ENCODE data around the gene HOXA5. TPM values are rescaled to one million over a fixed set of nuclear protein-coding genes. Genes with fewer than 3 reads are reported as not detected.

HOXA5 gene
- total RNA-seq, 1 donor from 2014 or later, result not detected

GRCh38 chr7:27173956-27174873, 30.7 kb upstream of the HOXA5 start, which contains the start of gene HOXA10:
HOXA10 (minus strand) TSS chr7:27174320; CDS start chr7:27174306, 14 bp downstream.
- Mint-ChIP-seq H3K27ac (ENCODE audit: unreplicated experiment) (no peak within 1 kb of the TSS), H3K27me3 (ENCODE audit: low read depth) (peaks cover 75% of the 10 kb centered on the region), H3K4me3 (ENCODE audit: unreplicated experiment) (peak within 1 kb of the TSS; percentile 35), H3K36me3 (ENCODE audit: low read depth) (peaks cover 8% of the 10 kb centered on the region), H3K4me1 (ENCODE audit: low read depth) (peaks cover 9% of the 10 kb centered on the region), H3K9me3 (ENCODE audit: low read depth) (no peaks in the 10 kb centered on the region)
- TF ChIP-seq CTCF (IDR thresholded peaks at IDR 0.05), result no peak
- peak; percentile 57 for DNase-seq (ENCODE audit: low spot score)

- Mint-ChIP-seq H3K9me3 (ENCODE audit: low read depth) (no peaks in the 10 kb centered on the region), H3K27ac (ENCODE audit: unreplicated experiment) (no peak overlapping the region), H3K27me3 (ENCODE audit: low read depth) (peaks cover 74% of the 10 kb centered on the region), H3K4me3 (ENCODE audit: unreplicated experiment) (no peak overlapping the region), H3K4me1 (ENCODE audit: low read depth) (peaks cover 11% of the 10 kb centered on the region), H3K36me3 (ENCODE audit: low read depth) (peaks cover 11% of the 10 kb centered on the region)
- no peak for TF ChIP-seq CTCF (IDR thresholded peaks at IDR 0.05)
- DNase-seq (ENCODE audit: low spot score), result peak; percentile 66
Measured at GRCh38 chr7:27173511-27173955, 30.1 kb upstream of the HOXA5 start.

- peak overlapping the region; percentile 35 for H3K4me3 Mint-ChIP-seq (ENCODE audit: unreplicated experiment)
Measured at GRCh38 chr7:27172823-27173510, 29.5 kb upstream of the HOXA5 start.

GRCh38 chr7:27172315-27172774, 28.9 kb upstream of the HOXA5 start:
- H3K27me3 Mint-ChIP-seq (ENCODE audit: low read depth), result peaks cover 74% of the 10 kb centered on the region
- H3K4me3 Mint-ChIP-seq (ENCODE audit: unreplicated experiment), result no peak overlapping the region

More at GRCh38 chr7:27172823-27173510, 29.5 kb upstream of the HOXA5 start:
- Mint-ChIP-seq H3K4me1 (ENCODE audit: low read depth) (peaks cover 11% of the 10 kb centered on the region), H3K36me3 (ENCODE audit: low read depth) (peaks cover 11% of the 10 kb centered on the region), H3K9me3 (ENCODE audit: low read depth) (no peaks in the 10 kb centered on the region), H3K27ac (ENCODE audit: unreplicated experiment) (no peak overlapping the region), H3K27me3 (ENCODE audit: low read depth) (peaks cover 74% of the 10 kb centered on the region)
- peak; percentile 51 for DNase-seq (ENCODE audit: low spot score)
- TF ChIP-seq CTCF (IDR thresholded peaks at IDR 0.05), result no peak

More at GRCh38 chr7:27172315-27172774, 28.9 kb upstream of the HOXA5 start:
- Mint-ChIP-seq H3K9me3 (ENCODE audit: low read depth) (no peaks in the 10 kb centered on the region), H3K36me3 (ENCODE audit: low read depth) (peaks cover 7% of the 10 kb centered on the region), H3K4me1 (ENCODE audit: low read depth) (peaks cover 11% of the 10 kb centered on the region), H3K27ac (ENCODE audit: unreplicated experiment) (no peak overlapping the region)
- peak; percentile 67 for DNase-seq (ENCODE audit: low spot score)
- no peak for TF ChIP-seq CTCF (IDR thresholded peaks at IDR 0.05)
